ENCODE measurements around the gene IQGAP3. TPM values are rescaled to one million over a fixed set of nuclear protein-coding genes. Genes with fewer than 3 reads are reported as not detected.
"Not testable (repeated sequence)": the region's sequence is repeated elsewhere in the genome, so short reads cannot be mapped to it uniquely, and the experiment has no call there.

IQGAP3 gene
- total RNA-seq, 4 donors from 2014 or later = 0.06 to 1.1 (median 0.50) TPM; not detected in 1

DNA sequence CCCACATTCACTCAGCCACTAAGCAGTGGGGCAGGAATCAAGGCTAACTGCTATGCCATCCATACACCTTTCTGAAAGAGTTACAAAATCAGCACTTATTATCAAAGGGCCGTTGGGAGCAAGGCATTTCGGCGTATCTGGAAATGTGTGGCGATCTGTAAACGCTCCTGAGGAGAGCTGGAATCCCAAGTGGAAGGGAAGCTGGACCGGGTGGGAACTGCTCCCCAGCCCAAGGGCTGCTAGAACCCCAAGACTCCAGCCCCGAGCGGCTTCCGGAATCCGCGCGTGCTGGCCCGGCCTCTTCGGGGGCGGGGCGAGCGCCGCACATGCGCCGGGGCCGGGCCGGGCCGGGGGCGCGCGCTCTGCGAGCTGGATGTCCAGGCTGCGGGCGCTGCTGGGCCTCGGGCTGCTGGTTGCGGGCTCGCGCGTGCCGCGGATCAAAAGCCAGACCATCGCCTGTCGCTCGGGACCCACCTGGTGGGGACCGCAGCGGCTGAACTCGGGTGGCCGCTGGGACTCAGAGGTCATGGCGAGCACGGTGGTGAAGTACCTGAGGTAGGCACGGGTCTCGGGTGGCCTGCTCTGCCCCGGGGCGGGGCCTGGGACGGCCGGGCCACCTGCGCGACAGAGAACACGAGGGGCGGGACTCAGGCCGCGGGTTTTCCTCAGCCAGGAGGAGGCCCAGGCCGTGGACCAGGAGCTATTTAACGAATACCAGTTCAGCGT lies 19.2 kb upstream of the IQGAP3 start, which contains the start of gene NAXE:
NAXE (plus strand) TSS at position 345 of the 726 bp plus-strand sequence; CDS start at position 374, 29 bp downstream.
- Histone ChIP-seq H3K36me3 (peaks cover 23 to 39% (median 38%) of the 10 kb centered on the region in 4 donors), H3K9me3 (no peaks in the 10 kb centered on the region), H3K4me3 (peak within 1 kb of the TSS; percentile 72 to 87 (median 80)), H3K27ac (replicated peaks in 1 of 4) (peak within 1 kb of the TSS; percentile 85 to 91 (median 88)), H3K27me3 (no peaks in the 10 kb centered on the region), H3K4me1 (peaks cover 11 to 21% (median 19%) of the 10 kb centered on the region in 4 donors)
- WGBS = 2% methylated on average over 11 of the region's 60 CpGs
- TF ChIP-seq POLR2A (IDR thresholded peaks at IDR 0.05; ENCODE audit: low read depth) (peak; percentile 43), POLR2AphosphoS5 (IDR thresholded peaks at IDR 0.05) (peak; percentile 67 to 85), EP300 (IDR thresholded peaks at IDR 0.05) (no peak)
- TF ChIP-seq, protein P1, sequence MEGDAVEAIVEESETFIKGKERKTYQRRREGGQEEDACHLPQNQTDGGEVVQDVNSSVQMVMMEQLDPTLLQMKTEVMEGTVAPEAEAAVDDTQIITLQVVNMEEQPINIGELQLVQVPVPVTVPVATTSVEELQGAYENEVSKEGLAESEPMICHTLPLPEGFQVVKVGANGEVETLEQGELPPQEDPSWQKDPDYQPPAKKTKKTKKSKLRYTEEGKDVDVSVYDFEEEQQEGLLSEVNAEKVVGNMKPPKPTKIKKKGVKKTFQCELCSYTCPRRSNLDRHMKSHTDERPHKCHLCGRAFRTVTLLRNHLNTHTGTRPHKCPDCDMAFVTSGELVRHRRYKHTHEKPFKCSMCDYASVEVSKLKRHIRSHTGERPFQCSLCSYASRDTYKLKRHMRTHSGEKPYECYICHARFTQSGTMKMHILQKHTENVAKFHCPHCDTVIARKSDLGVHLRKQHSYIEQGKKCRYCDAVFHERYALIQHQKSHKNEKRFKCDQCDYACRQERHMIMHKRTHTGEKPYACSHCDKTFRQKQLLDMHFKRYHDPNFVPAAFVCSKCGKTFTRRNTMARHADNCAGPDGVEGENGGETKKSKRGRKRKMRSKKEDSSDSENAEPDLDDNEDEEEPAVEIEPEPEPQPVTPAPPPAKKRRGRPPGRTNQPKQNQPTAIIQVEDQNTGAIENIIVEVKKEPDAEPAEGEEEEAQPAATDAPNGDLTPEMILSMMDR (IDR thresholded peaks at IDR 0.05) = peak in 1 of 3 experiments; percentile 16
- intact Hi-C loops (cut with DNase I) = loop anchor here (5.0 to 10.0 kb wide), 2 partner anchors 107 to 134 kb away; no protein-coding TSS in a partner anchor
- peak; percentile 93 for DNase-seq (ENCODE audit: extremely low spot score)

GRCh38 chr1:156591181-156591431 lies 18.7 kb upstream of the IQGAP3 start:
- TF ChIP-seq EP300 (IDR thresholded peaks at IDR 0.05) = no peak
- no peak for TF ChIP-seq POLR2A (IDR thresholded peaks at IDR 0.05; ENCODE audit: low read depth)
- TF ChIP-seq, protein P1 (IDR thresholded peaks at IDR 0.05) = no peak
- TF ChIP-seq POLR2AphosphoS5 (IDR thresholded peaks at IDR 0.05) = no peak
- Histone ChIP-seq H3K4me1 (peaks cover 11 to 21% (median 19%) of the 10 kb centered on the region in 4 donors), H3K9me3 (no peaks in the 10 kb centered on the region), H3K36me3 (peaks cover 19 to 34% (median 33%) of the 10 kb centered on the region in 4 donors), H3K4me3 (peak overlapping the region; percentile 72 to 87 (median 80)), H3K27ac (replicated peaks in 1 of 4) (peak overlapping the region; percentile 85 to 91 (median 88)), H3K27me3 (no peaks in the 10 kb centered on the region)
- DNase-seq (ENCODE audit: extremely low spot score) = no peak
- WGBS = 30% methylated on average over 6 of the region's 6 CpGs
- intact Hi-C loops (cut with DNase I) = loop anchor here (5.0 to 10.0 kb wide), 2 partner anchors 106 to 134 kb away; no protein-coding TSS in a partner anchor

DNA sequence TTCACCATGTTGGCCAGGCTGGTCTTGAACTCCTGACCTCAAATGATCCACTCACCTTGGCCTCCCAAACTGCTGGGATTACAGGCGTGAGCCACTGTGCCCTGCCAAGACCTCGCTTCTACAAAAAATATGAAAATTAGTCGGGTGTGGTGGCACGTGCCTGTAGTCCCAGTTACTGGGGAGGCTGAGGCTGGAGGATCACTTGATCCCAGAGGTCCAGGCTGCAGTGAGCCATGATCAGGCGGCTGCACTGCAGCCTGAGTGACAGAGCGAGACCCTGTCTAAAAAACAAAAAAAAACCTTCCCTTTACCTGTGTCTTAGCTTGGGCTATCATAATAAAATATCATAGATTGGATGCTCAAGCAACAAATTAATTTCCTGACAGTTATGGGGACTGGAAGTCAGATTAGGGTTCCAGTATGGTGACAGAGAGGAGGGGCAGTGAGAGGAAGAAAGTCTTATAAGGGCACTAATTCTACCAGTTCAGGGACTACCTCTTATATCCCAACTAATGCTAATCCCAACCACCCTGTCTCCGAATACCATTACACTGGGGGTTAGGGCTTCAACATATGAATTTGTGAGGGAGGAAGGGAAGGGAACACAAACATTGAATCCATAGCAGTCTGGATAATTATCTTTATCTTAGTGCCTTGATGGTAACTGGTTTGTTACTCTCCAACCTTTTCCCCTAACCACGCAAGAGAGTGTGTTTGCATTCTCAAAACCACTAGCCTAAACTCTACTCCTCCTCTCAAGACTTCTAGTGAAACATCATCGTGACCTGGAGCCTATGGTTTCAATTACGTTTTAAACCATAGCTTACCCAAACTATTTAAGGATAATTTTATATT lies 18.2 kb upstream of the IQGAP3 start:
- peak overlapping the region; percentile 85 to 91 (median 88) for H3K27ac ChIP-seq (replicated peaks in 1 of 4)
- H3K9me3 ChIP-seq = no peaks in the 10 kb centered on the region
- H3K4me1 ChIP-seq = peaks cover 11 to 21% (median 19%) of the 10 kb centered on the region in 4 donors
- WGBS = 82% methylated on average over 10 of the region's 10 CpGs
- peaks cover 14 to 29% (median 27%) of the 10 kb centered on the region in 4 donors for H3K36me3 ChIP-seq
- H3K27me3 ChIP-seq = no peaks in the 10 kb centered on the region
- intact Hi-C loops (cut with DNase I) = loop anchor here (5.0 to 10.0 kb wide), 2 partner anchors 106 to 133 kb away; no protein-coding TSS in a partner anchor
- DNase-seq (ENCODE audit: extremely low spot score) = no peak
- H3K4me3 ChIP-seq = peak overlapping the region; percentile 72 to 87 (median 80)
- no peak for TF ChIP-seq POLR2A (IDR thresholded peaks at IDR 0.05; ENCODE audit: low read depth)
- TF ChIP-seq EP300 (IDR thresholded peaks at IDR 0.05) = no peak
- TF ChIP-seq POLR2AphosphoS5 (IDR thresholded peaks at IDR 0.05) = no peak
- TF ChIP-seq, protein P1 (IDR thresholded peaks at IDR 0.05) = no peak

DNA sequence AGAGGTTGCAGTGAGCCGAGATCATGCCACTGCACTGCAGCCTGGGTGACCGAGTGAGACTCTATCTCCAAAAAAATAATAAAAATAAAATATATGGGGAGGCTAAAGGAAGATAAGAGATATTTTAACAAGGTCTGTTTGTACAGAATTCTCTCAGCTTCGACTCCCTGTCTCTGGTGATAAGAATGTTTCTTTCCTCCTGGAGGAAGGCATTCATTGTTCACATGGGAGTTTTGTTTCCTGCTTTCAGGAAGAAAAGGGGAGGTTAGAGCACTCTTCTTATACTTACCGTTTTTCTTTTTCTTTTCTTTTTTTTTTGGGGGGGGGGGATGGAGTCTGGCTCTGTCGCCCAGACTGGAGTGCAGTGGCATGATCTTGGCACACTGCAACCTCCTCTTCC lies 17.2 kb upstream of the IQGAP3 start:
- H3K27ac ChIP-seq (replicated peaks in 1 of 4) = no peak overlapping the region
- peaks cover 11 to 21% (median 19%) of the 10 kb centered on the region in 4 donors for H3K4me1 ChIP-seq
- no peak for DNase-seq (ENCODE audit: extremely low spot score)
- H3K36me3 ChIP-seq = peaks cover 3 to 19% (median 17%) of the 10 kb centered on the region in 4 donors
- intact Hi-C loops (cut with DNase I) = loop anchor here (10.0 kb wide), 1 partner anchor 65 kb away; no protein-coding TSS in a partner anchor
- H3K9me3 ChIP-seq = no peaks in the 10 kb centered on the region
- no peak overlapping the region for H3K4me3 ChIP-seq
- no peaks in the 10 kb centered on the region for H3K27me3 ChIP-seq
- 72% methylated on average over 5 of the region's 5 CpGs for WGBS
- TF ChIP-seq POLR2AphosphoS5 (IDR thresholded peaks at IDR 0.05) (no peak), EP300 (IDR thresholded peaks at IDR 0.05) (no peak), POLR2A (IDR thresholded peaks at IDR 0.05; ENCODE audit: low read depth) (no peak)
- TF ChIP-seq, protein P1 (IDR thresholded peaks at IDR 0.05) = no peak

DNA sequence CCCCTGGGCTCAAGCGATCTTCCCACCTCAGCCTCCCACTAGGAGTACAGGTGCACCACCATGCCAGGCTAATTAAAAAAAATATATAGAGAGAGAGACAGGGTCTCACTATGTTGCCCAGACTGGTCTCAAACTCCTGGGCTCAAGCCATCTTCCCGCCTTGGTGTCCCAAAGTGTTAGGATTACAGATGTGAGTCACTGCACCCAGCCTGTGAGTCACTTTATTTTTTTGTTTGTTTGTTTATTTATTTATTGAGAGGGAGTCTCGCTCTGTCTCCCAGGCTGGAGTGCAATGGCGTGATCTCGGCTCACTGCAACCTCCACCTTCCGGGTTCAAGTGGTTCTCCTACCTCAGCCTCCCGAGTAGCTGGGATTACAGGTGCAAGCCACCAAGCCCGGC lies 15.6 kb upstream of the IQGAP3 start:
- not testable (repeated sequence) for H3K9me3 ChIP-seq; H3K4me3 ChIP-seq; H3K27me3 ChIP-seq; H3K27ac ChIP-seq (replicated peaks in 1 of 4); H3K36me3 ChIP-seq; DNase-seq (ENCODE audit: extremely low spot score)
- peaks cover 17 to 25% (median 20%) of the 10 kb centered on the region in 4 donors for H3K4me1 ChIP-seq
- intact Hi-C loops (cut with DNase I) = loop anchor here (10.0 kb wide), 1 partner anchor 67 kb away; no protein-coding TSS in a partner anchor
- 84% methylated on average over 8 of the region's 8 CpGs for WGBS

All from esophagus muscularis mucosa (tissue), 4 donors.